Cardiac muscle cell (in vitro differentiated cells and primary cell): ENCODE results near the gene PECR. TPM values are rescaled to one million over a fixed set of nuclear protein-coding genes. Genes with fewer than 3 reads are reported as not detected.

Experiments used
- DNase-seq, 2 donors: peaks; one replicate each; pipeline versions ENCODE4 v3.0.0 to v3.0.0-alpha.2; 2010 to 2017; ENCODE audit warnings: low read depth in 1 of 2, low spot score in 1 of 2
- H3K27ac ChIP-seq: fragments of 200-600 bp; sonication (generic); 2 replicates; pipeline ENCODE4 v1.5.1; 2016
- H3K27me3 ChIP-seq: fragments of 200-600 bp; sonication (generic); 2 replicates; pipeline ENCODE4 v1.6.0; 2016; ENCODE audit warnings: control low read depth
- H3K36me3 ChIP-seq: fragments of 200-600 bp; sonication (generic); 2 replicates; pipeline ENCODE4 v1.5.1; 2016; ENCODE audit warnings: control low read depth
- H3K4me1 ChIP-seq: fragments of 200-600 bp; sonication (generic); 2 replicates; pipeline ENCODE4 v1.8.1; 2017; ENCODE audit warnings: low read depth, mild to moderate bottlenecking, mixed run types
- H3K4me3 ChIP-seq: fragments of 200-600 bp; sonication (generic); 2 replicates; pipeline ENCODE4 v1.5.1; 2016; ENCODE audit warnings: mild to moderate bottlenecking
- H3K9me3 ChIP-seq: fragments of 200-600 bp; sonication (generic); 2 replicates; pipeline ENCODE4 v1.5.1; 2017; ENCODE audit warnings: low read depth, mild to moderate bottlenecking, control low read depth
- CTCF ChIP-seq: IDR thresholded peaks from 2 replicates; pipeline ENCODE4 v1.5.1; 2012; ENCODE audit warnings: low read depth, mild to moderate bottlenecking, low read length
- polyA plus RNA-seq: library from polyadenylated mRNA; unstranded; fragments of >200 nt; fragmentation: Nextera tagmentation; extraction: Ambion mirVana; gene quantifications from 2 replicates; pipeline ENCODE4 v1.2.1, GENCODE V29; 2016
- total RNA-seq: library from RNA; depleted of rRNA; stranded (reverse); fragments of >200 nt; gene quantifications from 2 replicates; pipeline ENCODE4 v1.2.3, GENCODE V29; 2016

PECR gene
- total and polyA plus RNA-seq, 2 experiments from 2014 or later, result 6.4 to 11.4 TPM

DNA sequence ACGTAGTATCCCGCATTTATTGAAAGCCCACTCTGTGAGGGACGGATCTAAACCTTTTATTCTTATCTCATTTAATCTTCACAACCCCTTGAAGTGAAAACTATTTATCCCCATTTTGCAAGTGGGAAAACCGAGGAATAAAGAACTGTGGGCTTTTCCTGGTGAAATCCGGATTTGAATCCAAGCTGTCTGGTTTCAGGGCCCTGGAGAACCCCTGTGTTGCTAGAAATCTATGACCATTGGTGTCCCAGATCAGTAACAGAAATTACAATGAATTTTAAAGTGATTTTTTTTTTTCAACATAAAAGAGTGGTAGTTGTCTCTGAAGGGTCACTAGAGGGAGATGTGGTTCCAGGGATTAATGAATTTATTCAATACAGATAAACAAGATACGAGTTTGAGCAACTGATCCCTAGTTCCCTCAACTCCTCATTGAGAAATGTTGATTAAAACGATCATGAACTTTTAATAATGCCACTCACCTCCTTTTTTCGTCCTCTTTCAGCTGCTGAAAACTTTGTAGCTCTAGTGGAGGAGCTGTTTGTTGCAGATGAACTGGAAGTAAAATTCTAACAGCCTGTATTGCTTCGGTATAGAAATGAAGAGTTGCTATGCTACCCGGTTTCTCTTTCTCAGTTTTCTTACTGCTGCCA is 28.5 kb upstream of the PECR start:
- H3K27me3 ChIP-seq, result no peaks in the 10 kb centered on the region
- H3K9me3 ChIP-seq, result no peaks in the 10 kb centered on the region
- peaks cover 21% of the 10 kb centered on the region for H3K36me3 ChIP-seq
- peak overlapping the region; percentile 77 for H3K4me3 ChIP-seq
- TF ChIP-seq CTCF, result peak; percentile 57
- H3K27ac ChIP-seq, result peak overlapping the region; percentile 88
- peaks cover 16% of the 10 kb centered on the region for H3K4me1 ChIP-seq
- peak; percentile 28 to 58 for DNase-seq

DNA sequence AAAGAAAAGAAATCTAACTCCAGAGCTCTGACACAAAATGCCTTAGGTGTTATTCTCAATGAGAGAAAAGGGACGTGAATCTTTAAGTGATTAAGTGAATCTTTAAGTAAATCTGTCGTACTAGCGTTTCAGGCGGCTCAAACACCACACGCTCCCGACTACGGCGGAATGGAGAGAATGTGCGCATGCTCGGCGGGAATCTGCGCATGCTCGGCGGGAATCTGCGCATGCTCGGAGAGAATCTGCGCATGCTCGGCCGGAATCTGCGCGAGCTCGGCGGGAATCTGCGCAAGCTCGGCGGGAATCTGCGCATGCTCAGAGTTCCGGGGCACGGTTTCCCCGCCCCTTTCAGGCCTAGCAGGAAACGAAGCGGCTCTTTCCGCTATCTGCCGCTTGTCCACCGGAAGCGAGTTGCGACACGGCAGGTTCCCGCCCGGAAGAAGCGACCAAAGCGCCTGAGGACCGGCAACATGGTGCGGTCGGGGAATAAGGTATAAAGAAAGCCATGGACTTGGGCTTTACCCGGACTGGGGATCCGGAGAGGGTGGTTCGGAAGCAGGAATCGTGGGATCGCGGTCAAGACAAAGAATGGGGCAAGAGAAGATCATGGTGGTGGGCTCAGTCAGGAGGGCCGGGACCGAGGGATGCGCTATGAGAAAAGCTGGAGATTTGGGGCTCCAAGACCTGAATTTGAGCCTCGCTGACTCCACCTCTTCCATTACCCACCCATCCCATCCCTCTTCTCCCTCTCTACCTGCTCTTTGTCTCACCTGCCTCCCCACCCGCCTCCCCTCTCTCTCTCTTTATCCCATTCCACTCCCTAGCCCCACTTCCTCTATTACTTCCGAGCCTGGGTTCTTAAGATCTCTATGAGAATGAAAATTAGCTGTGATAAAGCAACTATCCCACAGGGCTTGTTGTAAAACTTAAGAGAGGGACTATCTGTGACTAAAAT is 27.6 kb upstream of the PECR start, which contains the start of gene XRCC5:
TSS of gene XRCC5 (plus strand) at position 382 of the 955 bp plus-strand sequence. CDS start at position 471, 89 bp downstream.
- DNase-seq, result peak; percentile 98
- Histone ChIP-seq H3K36me3 (peaks cover 21% of the 10 kb centered on the region), H3K27ac (peak within 1 kb of the TSS; percentile 88), H3K9me3 (no peaks in the 10 kb centered on the region), H3K27me3 (no peaks in the 10 kb centered on the region), H3K4me3 (peak within 1 kb of the TSS; percentile 77), H3K4me1 (peaks cover 15% of the 10 kb centered on the region)
- TF ChIP-seq CTCF, result no peak

- DNase-seq, result peak in 1 of 2 donors; percentile 27
- peaks cover 19% of the 10 kb centered on the region for H3K36me3 ChIP-seq
- H3K27me3 ChIP-seq, result no peaks in the 10 kb centered on the region
- peak overlapping the region; percentile 69 for H3K27ac ChIP-seq
- H3K4me3 ChIP-seq, result peak overlapping the region; percentile 77
- peaks cover 15% of the 10 kb centered on the region for H3K4me1 ChIP-seq
- TF ChIP-seq CTCF, result no peak
- no peaks in the 10 kb centered on the region for H3K9me3 ChIP-seq
Observed at GRCh38 chr2:216108310-216108966, 26.8 kb upstream of the PECR start.

DNA sequence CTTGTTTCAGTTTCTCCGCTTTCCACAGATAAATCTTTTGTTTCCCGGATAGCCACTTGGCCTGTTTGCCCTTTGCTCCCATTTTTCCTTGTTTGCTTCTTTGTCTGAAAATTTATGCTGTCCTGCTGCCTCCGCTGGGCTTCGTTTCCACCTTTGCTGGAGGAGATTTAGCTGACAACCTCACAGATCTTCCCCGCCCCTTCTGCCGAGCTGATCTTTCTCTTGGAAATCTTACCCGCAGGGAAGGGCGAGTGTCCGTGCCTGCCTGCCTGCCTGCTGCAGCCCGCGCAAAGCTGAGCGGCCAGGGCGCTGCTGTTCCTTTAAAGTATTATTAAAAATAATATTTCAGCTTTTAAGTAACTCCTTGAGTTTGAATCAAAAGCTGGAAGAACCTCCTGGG is 26.2 kb upstream of the PECR start:
- peak; percentile 19 to 21 for DNase-seq
- Histone ChIP-seq H3K9me3 (no peaks in the 10 kb centered on the region), H3K27me3 (no peaks in the 10 kb centered on the region), H3K4me3 (no peak overlapping the region), H3K36me3 (peaks cover 12% of the 10 kb centered on the region), H3K27ac (peak overlapping the region; percentile 69), H3K4me1 (peaks cover 15% of the 10 kb centered on the region)
- TF ChIP-seq CTCF, result no peak

- DNase-seq, result no peak
- Histone ChIP-seq H3K27ac (peak overlapping the region; percentile 69), H3K27me3 (no peaks in the 10 kb centered on the region), H3K36me3 (peaks cover 8% of the 10 kb centered on the region), H3K9me3 (no peaks in the 10 kb centered on the region), H3K4me3 (no peak overlapping the region), H3K4me1 (peaks cover 15% of the 10 kb centered on the region)
- TF ChIP-seq CTCF, result no peak
Observed at GRCh38 chr2:216107320-216107719, 25.7 kb upstream of the PECR start.
